ENCODE measurements around the gene PLCZ1.
"Not testable (repeated sequence)": the region's sequence is repeated elsewhere in the genome, so short reads cannot be mapped to it uniquely, and the experiment has no call there.

The PLCZ1 gene

GRCh38 chr12:18696971-18697602, 40.7 kb downstream of the PLCZ1 start:
- no peak for DNase-seq

DNA sequence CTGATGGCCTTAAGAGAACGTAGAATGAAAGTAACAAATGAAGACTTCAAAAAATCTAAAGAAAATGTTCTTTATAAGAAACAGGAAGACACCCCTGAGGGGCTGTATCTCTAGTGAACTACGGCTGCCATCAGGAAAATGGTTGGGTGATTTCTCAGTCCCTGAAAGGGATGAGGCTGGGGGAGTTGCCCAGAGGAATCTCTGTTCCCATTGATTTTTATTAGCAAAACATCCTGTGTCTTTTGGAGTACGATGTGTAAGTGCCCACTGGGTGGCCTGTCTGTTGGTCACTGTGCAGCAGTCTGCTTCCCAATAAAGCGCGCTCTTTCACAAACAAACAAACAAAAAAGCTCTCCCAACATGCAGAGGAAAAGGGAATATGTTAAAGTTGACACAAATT, 43.8 kb downstream of the PLCZ1 start:
- DNase-seq: not testable (repeated sequence)

DNA sequence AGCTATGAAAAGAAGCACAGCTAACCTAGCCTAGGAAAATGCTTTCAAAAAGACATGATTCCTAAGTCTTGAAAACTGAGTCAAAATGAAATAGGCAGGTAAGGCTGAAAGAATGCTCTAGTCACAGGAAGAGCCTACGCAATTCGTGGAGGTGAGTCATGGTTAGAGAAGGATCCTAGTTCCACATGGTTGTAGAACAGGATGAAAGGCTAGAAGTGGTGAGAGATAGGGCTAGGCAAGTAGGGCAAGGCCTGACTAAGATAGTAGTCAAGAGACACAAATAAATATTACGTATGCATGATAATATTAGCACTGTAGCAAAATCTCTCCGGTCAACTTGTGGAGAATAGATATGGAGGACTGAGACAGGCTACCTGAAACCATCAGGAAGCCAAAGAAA, 47.2 kb downstream of the PLCZ1 start:
- no peak for DNase-seq

DNA sequence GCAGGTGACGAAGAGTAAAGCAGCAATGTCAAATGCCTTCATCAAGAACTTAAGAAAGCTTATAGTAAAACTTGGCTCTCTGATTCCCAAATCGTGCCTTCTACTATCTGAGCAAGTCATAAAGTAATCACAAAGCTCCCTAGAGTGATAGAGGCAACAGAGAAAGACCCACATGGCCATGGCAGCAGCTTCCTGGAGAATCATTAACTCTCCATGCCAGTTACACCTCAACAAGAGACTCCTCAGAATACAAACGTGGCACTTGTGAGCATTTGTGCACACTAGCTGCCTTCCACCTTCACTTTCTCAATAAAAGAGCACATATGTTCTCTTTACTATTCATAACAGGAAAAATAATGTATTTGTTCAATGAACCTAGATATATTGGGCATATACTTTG, 48.0 kb downstream of the PLCZ1 start:
- no peak for DNase-seq

GRCh38 chr12:18684430-18684829, 53.4 kb downstream of the PLCZ1 start:
- DNase-seq: no peak

GRCh38 chr12:18683327-18684013, 54.3 kb downstream of the PLCZ1 start:
- no peak for DNase-seq

- DNase-seq: no peak
Measured at GRCh38 chr12:18681818-18682217, 56.0 kb downstream of the PLCZ1 start.

DNA sequence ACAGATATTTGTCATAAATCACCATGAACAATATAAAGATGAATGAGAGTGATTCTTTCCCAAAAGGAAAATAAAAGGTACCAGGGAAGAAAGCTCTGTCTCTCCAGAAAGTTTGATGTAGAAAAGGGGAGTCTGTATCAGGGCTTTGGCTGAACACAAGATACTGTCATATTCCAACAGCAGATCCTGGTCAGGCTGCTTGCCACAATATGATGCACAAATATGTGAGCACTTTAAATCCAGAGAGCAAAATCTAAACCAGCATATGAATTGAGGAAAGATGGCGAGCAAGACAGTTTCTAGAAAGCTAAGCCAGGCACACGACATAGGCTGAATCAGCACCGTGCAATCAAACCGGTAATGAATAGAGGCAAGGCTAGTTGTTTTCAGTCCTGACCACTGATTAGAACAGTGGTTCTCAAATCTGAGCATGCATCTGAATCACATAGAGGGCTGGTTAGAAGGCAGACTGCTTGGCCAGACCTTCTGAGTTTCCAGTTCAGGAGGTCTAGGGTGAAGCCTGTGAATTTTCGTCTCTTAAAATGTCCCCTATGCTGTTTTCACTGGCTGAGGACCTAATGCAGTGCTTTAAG, 60.7 kb downstream of the PLCZ1 start:
- DNase-seq: no peak

GRCh38 chr12:18676141-18676540, 61.7 kb downstream of the PLCZ1 start:
- no peak for DNase-seq

DNA sequence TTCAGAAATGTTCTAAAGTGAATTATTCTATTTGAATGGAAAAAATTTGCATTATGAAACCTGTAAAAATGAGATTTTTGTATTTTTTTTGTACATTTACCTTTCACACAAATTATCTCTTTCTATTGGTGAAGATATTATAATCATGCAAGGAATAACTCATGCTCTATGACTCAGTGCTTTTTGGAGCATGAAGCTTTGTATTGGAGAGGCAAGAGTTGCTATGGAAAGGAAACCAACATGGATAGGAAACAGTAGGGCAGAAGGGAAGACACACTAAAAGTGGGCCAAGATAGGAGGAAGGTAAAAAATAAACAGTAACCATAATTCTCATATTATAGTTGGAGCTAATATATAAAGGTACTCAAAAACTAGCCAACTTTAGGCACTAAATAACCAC, 79.0 kb downstream of the PLCZ1 start:
- no peak for DNase-seq

GRCh38 chr12:18658179-18658578, 79.6 kb downstream of the PLCZ1 start:
- DNase-seq: no peak

GRCh38 chr12:18655351-18655750, 82.5 kb downstream of the PLCZ1 start:
- DNase-seq: no peak

DNA sequence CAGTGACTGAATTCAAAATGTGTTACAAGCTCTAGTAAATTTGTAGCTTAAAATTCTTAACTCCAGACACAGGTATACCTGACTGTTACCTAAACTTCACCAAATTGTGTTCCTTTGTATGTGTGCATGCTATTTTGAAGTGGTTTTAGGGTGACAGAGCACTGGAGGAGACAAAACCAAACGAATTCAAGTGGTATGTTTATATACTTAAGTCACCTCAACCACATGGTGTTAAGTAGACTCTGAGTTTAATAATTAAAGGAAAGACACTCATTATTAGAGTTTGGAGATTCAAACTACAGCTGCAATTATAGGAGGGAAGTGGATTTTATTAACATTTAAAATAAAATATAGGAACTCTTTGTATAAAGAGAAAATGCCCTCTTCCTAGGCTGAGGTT, 84.3 kb downstream of the PLCZ1 start:
- DNase-seq: no peak

DNA sequence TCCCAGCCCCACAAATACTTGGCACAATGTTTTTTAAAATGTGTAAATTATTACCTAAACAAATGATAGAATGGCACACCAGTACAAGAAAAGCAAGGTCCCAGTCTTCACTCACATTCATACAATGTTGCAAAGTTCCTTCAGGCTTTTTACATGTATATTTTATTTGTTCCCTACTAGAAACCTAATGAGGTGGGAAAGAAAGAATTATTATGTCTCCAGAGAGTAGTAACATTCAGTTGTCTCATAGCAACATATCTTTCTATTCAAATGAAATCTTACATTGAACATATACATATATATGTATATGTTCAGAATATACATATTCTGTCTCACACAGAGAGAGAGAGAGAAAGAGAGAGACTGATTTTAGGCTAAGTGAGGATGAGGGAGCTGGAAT, 85.2 kb downstream of the PLCZ1 start:
- no peak for DNase-seq

DNA sequence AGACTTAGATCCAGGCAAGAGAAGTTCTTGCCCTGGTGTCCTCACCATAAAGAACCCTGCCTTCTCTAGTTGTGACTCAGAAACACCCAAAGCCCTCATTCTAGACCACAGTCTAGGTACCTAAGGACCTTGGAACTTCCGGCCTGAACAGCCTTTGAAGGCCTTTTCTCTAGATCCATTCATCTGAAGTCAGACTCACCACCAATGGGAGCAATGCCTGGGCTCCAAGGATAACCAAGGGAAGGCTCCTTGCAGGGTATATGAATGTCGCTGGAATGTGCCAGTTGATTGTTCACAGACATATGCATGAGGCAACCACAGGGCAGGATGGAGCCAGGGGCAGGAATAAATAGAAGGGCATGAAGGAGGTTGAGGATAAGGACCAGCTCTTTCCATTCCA, 86.3 kb downstream of the PLCZ1 start:
- no peak for DNase-seq

- no peak for DNase-seq
Measured at GRCh38 chr12:18646286-18646890, 91.4 kb downstream of the PLCZ1 start.

GRCh38 chr12:18644564-18644963, 93.2 kb downstream of the PLCZ1 start:
- no peak for DNase-seq

DNA sequence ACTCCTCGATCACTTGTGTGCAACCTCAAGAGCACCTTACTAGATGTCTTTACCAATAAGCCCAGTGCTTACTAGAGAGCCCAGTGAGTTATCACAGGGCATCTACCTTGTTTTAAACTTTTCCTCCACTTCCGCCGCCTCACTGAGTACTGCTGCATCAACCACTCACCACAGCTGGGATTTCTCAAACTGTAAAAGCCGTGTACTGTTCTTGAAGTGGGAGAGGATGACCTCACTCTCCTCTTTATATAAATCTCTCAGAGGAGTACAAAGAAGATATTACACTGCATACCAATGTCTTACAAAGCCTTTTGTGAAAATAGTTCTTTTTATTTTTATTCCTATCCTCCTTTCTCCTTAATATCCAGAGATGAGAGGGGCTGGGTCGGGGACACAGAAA, 94.1 kb downstream of the PLCZ1 start:
- DNase-seq: no peak

DNA sequence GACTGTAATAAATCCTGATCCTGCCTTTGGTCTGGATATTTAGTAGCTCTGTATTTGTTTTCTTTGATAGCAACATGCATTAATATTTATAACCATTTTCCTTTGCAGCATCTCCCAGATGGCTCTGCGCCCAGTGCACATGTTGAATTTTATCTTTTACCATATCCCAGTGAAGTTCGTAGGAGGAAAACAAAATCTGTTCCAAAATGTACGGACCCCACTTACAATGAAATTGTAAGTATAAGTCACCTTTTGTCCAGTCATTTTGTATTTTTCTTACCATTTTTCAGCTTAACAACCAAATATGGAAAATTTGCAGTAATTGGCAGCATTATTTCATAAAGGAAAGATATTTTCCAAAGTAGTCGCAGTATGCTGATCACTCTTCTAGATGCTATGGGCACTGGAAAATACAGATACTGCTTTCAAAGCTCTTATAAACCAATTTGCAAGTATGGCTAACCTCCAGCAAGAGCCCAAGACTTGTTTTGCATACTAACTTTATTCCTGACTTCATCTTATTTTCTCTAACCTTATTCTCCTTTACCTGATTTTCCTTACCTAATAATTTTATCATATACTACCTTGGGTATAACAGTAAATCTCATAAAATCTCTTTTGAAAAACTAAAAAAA, 97.4 kb downstream of the PLCZ1 start:
- no peak for DNase-seq

DNA sequence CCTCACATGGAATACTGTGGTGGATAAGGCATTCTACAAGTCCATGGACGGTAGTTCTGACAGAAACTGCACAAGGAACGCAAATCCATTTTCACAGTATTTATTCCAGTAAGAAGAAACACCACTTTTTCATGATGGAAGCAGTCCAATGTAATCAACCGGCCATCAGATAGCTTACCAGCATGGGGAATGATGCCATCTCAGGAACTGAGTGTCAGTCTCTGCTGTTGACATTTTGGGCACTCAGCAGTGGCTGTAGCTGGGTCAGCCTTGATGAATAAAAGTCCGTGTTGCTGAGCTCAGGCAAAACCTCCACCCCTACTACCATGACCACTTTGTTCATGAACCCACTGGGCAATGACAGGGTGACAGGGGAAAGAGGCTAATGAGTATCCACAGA, 103.4 kb downstream of the PLCZ1 start:
- no peak for DNase-seq

Measured in NCI-H187 (cell line).